HPDE6-E6E7 (cell line): ENCODE measurements around the gene MUC2.
A peak's percentile ranks its signal among the peaks of the same experiment; 100 is the strongest.

Experiments used
- DNase-seq: peaks from one replicate; pipeline ENCODE4 v3.0.0; 2011; ENCODE audit warnings: missing footprints; ENCODE audit errors: extremely low spot score

MUC2 gene

GRCh38 chr11:1051356-1052132 is 23.1 kb upstream of the MUC2 start:
- DNase-seq: no peak

GRCh38 chr11:1052133-1053011 is 22.3 kb upstream of the MUC2 start:
- DNase-seq: no peak

- DNase-seq: no peak
These were observed 21.4 kb upstream of the MUC2 start for GRCh38 chr11:1053121-1053901.

GRCh38 chr11:1054143-1055108 is 20.2 kb upstream of the MUC2 start:
- no peak for DNase-seq

GRCh38 chr11:1055109-1055703 is 19.5 kb upstream of the MUC2 start:
- no peak for DNase-seq

- DNase-seq: no peak
These were observed 18.5 kb upstream of the MUC2 start for GRCh38 chr11:1055990-1056771.

- DNase-seq: no peak
These were observed 16.9 kb upstream of the MUC2 start for GRCh38 chr11:1057806-1058205.

- DNase-seq: no peak
These were observed 14.9 kb upstream of the MUC2 start for GRCh38 chr11:1059759-1060158.

- DNase-seq: no peak
These were observed 14.3 kb upstream of the MUC2 start for GRCh38 chr11:1060410-1060809.

- peak; percentile 62 for DNase-seq
These were observed 13.6 kb upstream of the MUC2 start for GRCh38 chr11:1060852-1061616.

GRCh38 chr11:1062075-1062820 is 12.4 kb upstream of the MUC2 start:
- DNase-seq: no peak

GRCh38 chr11:1064167-1064566 is 10.5 kb upstream of the MUC2 start:
- no peak for DNase-seq

- DNase-seq: no peak
These were observed 6.7 kb upstream of the MUC2 start for GRCh38 chr11:1067812-1068496.

- no peak for DNase-seq
These were observed 4.9 kb upstream of the MUC2 start for GRCh38 chr11:1069740-1070139.

- DNase-seq: no peak
These were observed 3.8 kb upstream of the MUC2 start for GRCh38 chr11:1070594-1071462.

- DNase-seq: no peak
These were observed 3.0 kb upstream of the MUC2 start for GRCh38 chr11:1071571-1072115.
